NK-92 (cell line): Measurements from ENCODE around the gene CABP2.
"Not testable (repeated sequence)": the region's sequence is repeated elsewhere in the genome, so short reads cannot be mapped to it uniquely, and the experiment has no call there.

Source experiments
- DNase-seq: peaks from one replicate; lab custom pipeline; 2025; ENCODE audit not compliant: unreplicated experiment; lab: John Stamatoyannopoulos, UW

Gene CABP2

GRCh38 chr11:67539550-67539949 is 16.3 kb upstream of the CABP2 start:
- no peak for DNase-seq

- no peak for DNase-seq
Observed at GRCh38 chr11:67538823-67539505, 15.7 kb upstream of the CABP2 start.

- no peak for DNase-seq
Observed at GRCh38 chr11:67538306-67538705, 15.1 kb upstream of the CABP2 start.

- DNase-seq, result no peak
Observed at GRCh38 chr11:67535561-67535960, 12.3 kb upstream of the CABP2 start.

GRCh38 chr11:67534070-67534679 is 10.9 kb upstream of the CABP2 start:
- no peak for DNase-seq

GRCh38 chr11:67532889-67533288 is 9.6 kb upstream of the CABP2 start:
- DNase-seq, result no peak

- DNase-seq, result no peak
Observed at GRCh38 chr11:67530282-67530592, 7.0 kb upstream of the CABP2 start.

GRCh38 chr11:67528376-67528775 is 5.1 kb upstream of the CABP2 start:
- DNase-seq, result no peak

GRCh38 chr11:67525275-67525976 is 2.2 kb upstream of the CABP2 start:
- no peak for DNase-seq

GRCh38 chr11:67524480-67524808 is 1.2 kb upstream of the CABP2 start:
- no peak for DNase-seq

GRCh38 chr11:67523556-67524479 is 572 bp upstream of the CABP2 start:
- no peak for DNase-seq

- no peak for DNase-seq
Observed at GRCh38 chr11:67522338-67522737, 908 bp downstream of the CABP2 start.

- no peak for DNase-seq
Observed at GRCh38 chr11:67521924-67522323, 1.3 kb downstream of the CABP2 start.

GRCh38 chr11:67520856-67521824 is 2.1 kb downstream of the CABP2 start:
- DNase-seq, result no peak

- DNase-seq, result no peak
Observed at GRCh38 chr11:67519726-67520125, 3.5 kb downstream of the CABP2 start.

GRCh38 chr11:67517784-67518552 is 5.3 kb downstream of the CABP2 start:
- no peak for DNase-seq

GRCh38 chr11:67516806-67517205 is 6.4 kb downstream of the CABP2 start:
- DNase-seq, result no peak

- no peak for DNase-seq
Observed at GRCh38 chr11:67514116-67514515, 9.1 kb downstream of the CABP2 start.

- DNase-seq, result not testable (repeated sequence)
Observed at GRCh38 chr11:67511558-67511957, 11.7 kb downstream of the CABP2 start.

- no peak for DNase-seq
Observed at GRCh38 chr11:67510023-67510345, 13.3 kb downstream of the CABP2 start.
